Heart right ventricle (tissue), 16 donors: Measurements from ENCODE around the gene UNC13C. TPM values are rescaled to one million over a fixed set of nuclear protein-coding genes. Genes with fewer than 3 reads are reported as not detected.

ENCODE experiments used
- ATAC-seq, 8 donors: fragments of 200-7000 bp; cut with Tn5 transposase; one replicate each; pipeline ENCODE4 v1.9.1; 2020; ENCODE audit warnings: mild to moderate bottlenecking in 8 of 8, moderate library complexity in 8 of 8, moderate number of reproducible peaks in 1 of 8
- DNase-seq, 2 donors: peaks; one replicate each; pipeline ENCODE4 v3.0.0-alpha.2; 2020
- H3K27ac ChIP-seq, 10 donors: fragments of 200-600 bp; sonication (generic) in 2 of 10; one replicate each; pipeline versions ENCODE4 v1.5.0 to v1.8.0; 2020 to 2022; ENCODE audit warnings: mild to moderate bottlenecking in 3 of 10
- H3K27me3 ChIP-seq, 7 donors: fragments of 200-600 bp; one replicate each; pipeline ENCODE4 v1.8.0; 2021 to 2022; ENCODE audit warnings: mild to moderate bottlenecking in 2 of 7
- H3K36me3 ChIP-seq, 9 donors: fragments of 200-600 bp; sonication (generic) in 1 of 9; one replicate each; pipeline versions ENCODE4 v1.5.0 to v1.8.0; 2020 to 2022; ENCODE audit warnings: mild to moderate bottlenecking in 2 of 9
- H3K4me1 ChIP-seq, 9 donors: fragments of 200-600 bp; sonication (generic) in 1 of 9; one replicate each; pipeline versions ENCODE4 v1.5.0 to v1.8.0; 2020 to 2022; ENCODE audit warnings: mild to moderate bottlenecking in 4 of 9
- H3K4me3 ChIP-seq, 10 donors: fragments of 200-600 bp; sonication (generic) in 2 of 10; one replicate each; pipeline versions ENCODE4 v1.5.0 to v1.8.0; 2020 to 2022; ENCODE audit warnings: mild to moderate bottlenecking in 7 of 10, moderate library complexity in 2 of 10
- H3K9me3 ChIP-seq, 11 donors: fragments of 200-600 bp in 10 of 11; sonication (generic) in 2 of 11; one replicate each; pipeline versions ENCODE4 v1.5.0 to v1.8.0; 2013 to 2022; ENCODE audit warnings: mild to moderate bottlenecking in 2 of 11, control low read depth in 1 of 11, moderate library complexity in 1 of 11
- WGBS, 2 donors: extraction: QIAGEN DNeasy Blood & Tissue Kit; methylation state at CpG; one replicate each; pipeline ENCODE4 v1.1.7; 2013; ENCODE audit warnings: inconsistent platforms in 1 of 2; 5-methylcytosine and 5-hydroxymethylcytosine counted together
- intact Hi-C, 10 donors: fragments of 100-400 bp; cut with DNase I; formaldehyde crosslinking; loops; one replicate each; pipeline versions ENCODE4 v1.11.1 to v1.14.2; 2022
- polyA plus RNA-seq, 2 donors: library from polyadenylated mRNA; stranded (reverse); fragments of 200-250 nt; gene quantifications; one replicate each; pipeline ENCODE4 v1.2.3, GENCODE V29; 2013
- total RNA-seq, 10 donors: library from RNA; stranded (reverse); fragmentation: NEBNext Ultra II Directional in 3 of 10; extraction: Animal tissue kit (Norgen Biotek cat#: 25700) in 3 of 10; gene quantifications; one replicate each; pipeline versions ENCODE4 v1.2.1 to v1.2.4, GENCODE V29; 2021 to 2023
- TF ChIP-seq, protein P1 (sequence below), 9 donors: fragments of 200-600 bp; sonication (generic) in 2 of 9; IDR thresholded peaks; one replicate each; pipeline versions ENCODE4 v1.5.0 to v1.8.0; 2021 to 2022; ENCODE audit warnings: antibody characterized with exemption in 9 of 9, mild to moderate bottlenecking in 5 of 9, moderate library complexity in 1 of 9
- donor health status: Arrhythmogenic right ventricular cardiomyopathy.
- donor health status: ischemic (EF 13 %, LVEDD 7.1; RV severe dilation, severe dysfunction).
- donor health status: healthy with polysubstance abuse.
- donor health status: DM: no; HTN: yes; CAD: no.
- donor health status: DM: no; HTN: no; CAD: no.
- donor health status: ischemic (EF 25% LVEDD 6.9; RV normal size, moderate dysfunction).
- donor health status: ischemic (EF 25% LVEDD 5.7; RV mildly dilated, moderate dysfunction).
- donor health status: healthy.
- donor health status: DM: yes; HTN: yes; CAD: no.
- donor health status: Ischemic cardiomyopathy.
- donor health status: ischemic (EF 35%, LVEDD 5.7; RV mildly dilated, moderate dysfunction).
- donor health status: nonischemic (EF 11% LVEDD 7.7; RV severe dilation, severe dysfunction).
- donor health status: DM: yes; HTN: yes; CAD: no.
- donor health status: PGD.
- donor health status: ischemic (EF 29% LVEDD 5.4; RV normal size, mild dysfunction).
- donor health status: nonischemic (EF 23%, LVEDD 6.1; RV moderate dilation, normal function).

The UNC13C gene
- total and polyA plus RNA-seq, 12 donors, result 0.04 to 0.85 (median 0.19) TPM; not detected in 5

DNA sequence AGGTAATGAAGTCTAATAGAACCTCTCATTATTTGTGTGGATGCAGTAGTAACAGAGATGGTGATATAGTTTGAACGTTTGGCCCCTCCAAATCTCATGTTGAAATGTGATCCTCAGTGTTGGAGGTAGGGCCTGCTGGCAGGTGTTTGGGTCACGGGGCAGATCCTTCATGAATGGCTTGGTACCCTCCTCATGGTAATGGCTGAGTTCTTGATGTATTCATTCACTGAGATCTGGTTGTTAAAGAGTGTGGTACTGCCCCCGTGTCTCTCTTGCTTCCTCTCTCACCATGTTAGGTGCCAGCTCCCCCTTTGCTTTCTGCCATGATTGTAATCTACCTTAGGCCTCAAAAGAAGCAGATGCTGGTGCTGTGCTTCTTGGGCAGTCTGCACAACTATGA, 606.8 kb downstream of the UNC13C start:
- H3K27ac ChIP-seq, result no peak overlapping the region
- intact Hi-C loops, result no loop called here
- H3K9me3 ChIP-seq, result peaks cover 0 to 18% (median 0%) of the 10 kb centered on the region in 11 donors
- H3K4me3 ChIP-seq, result no peak overlapping the region
- DNase-seq (no peak), ATAC-seq (no peak)
- H3K4me1 ChIP-seq, result no peaks in the 10 kb centered on the region
- H3K36me3 ChIP-seq, result no peaks in the 10 kb centered on the region
- TF ChIP-seq, protein P1, sequence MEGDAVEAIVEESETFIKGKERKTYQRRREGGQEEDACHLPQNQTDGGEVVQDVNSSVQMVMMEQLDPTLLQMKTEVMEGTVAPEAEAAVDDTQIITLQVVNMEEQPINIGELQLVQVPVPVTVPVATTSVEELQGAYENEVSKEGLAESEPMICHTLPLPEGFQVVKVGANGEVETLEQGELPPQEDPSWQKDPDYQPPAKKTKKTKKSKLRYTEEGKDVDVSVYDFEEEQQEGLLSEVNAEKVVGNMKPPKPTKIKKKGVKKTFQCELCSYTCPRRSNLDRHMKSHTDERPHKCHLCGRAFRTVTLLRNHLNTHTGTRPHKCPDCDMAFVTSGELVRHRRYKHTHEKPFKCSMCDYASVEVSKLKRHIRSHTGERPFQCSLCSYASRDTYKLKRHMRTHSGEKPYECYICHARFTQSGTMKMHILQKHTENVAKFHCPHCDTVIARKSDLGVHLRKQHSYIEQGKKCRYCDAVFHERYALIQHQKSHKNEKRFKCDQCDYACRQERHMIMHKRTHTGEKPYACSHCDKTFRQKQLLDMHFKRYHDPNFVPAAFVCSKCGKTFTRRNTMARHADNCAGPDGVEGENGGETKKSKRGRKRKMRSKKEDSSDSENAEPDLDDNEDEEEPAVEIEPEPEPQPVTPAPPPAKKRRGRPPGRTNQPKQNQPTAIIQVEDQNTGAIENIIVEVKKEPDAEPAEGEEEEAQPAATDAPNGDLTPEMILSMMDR (IDR thresholded peaks at IDR 0.05), result no peak
- no peaks in the 10 kb centered on the region for H3K27me3 ChIP-seq
- 70 to 71% methylated on average over 3 of the region's 3 CpGs for WGBS, 2 donors

DNA sequence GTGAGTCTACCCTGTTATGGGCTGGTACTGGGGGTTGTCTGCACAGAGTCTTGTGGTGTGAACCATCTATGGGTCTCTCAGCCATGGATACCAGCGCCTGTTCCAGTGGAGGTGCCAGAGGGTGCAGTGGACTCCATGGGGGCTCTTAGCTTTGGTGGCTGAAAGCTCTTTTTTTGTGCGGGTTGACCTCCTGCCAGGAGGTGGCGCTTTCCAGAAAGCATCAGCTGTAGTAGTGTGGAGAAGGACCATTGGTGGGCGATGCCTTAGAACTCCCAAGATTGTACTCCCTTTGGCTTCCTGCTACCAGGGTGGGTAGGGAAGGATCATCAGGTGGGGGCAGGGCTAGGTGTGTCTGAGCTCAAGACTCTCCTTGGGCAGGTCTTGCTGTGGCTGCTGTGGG, 615.9 kb downstream of the UNC13C start:
- no peak for DNase-seq
- WGBS, 2 donors, result 93 to 97% methylated on average over 4 of the region's 4 CpGs
- H3K36me3 ChIP-seq, result no peaks in the 10 kb centered on the region
- ATAC-seq, result no peak
- H3K4me3 ChIP-seq, result no peak overlapping the region
- TF ChIP-seq, protein P1 (IDR thresholded peaks at IDR 0.05), result no peak
- no peak overlapping the region for H3K27ac ChIP-seq
- peaks cover 0 to 15% (median 0%) of the 10 kb centered on the region in 11 donors for H3K9me3 ChIP-seq
- intact Hi-C loops, result no loop called here
- H3K4me1 ChIP-seq, result no peaks in the 10 kb centered on the region
- H3K27me3 ChIP-seq, result no peaks in the 10 kb centered on the region

DNA sequence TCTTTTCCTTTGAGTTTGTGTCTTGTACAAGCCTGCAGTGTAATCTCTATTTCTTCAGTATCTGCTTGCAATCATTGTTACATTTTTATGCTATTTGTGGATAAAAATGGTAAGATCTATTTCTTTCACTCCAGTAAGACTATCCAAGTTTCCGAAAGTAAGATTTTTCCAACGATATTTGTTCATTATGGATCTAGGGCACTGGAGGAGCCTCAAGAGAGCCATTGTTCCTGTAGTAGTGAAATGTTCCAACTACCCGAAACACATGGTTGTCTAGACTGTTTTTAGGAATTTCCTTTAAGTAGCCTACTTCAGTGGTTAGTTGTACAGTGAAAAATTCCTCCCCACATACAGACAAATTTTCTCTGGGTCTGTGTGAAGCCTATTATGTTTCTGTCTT, 621.1 kb downstream of the UNC13C start:
- H3K4me3 ChIP-seq, result no peak overlapping the region
- intact Hi-C loops, result no loop called here
- H3K36me3 ChIP-seq, result no peaks in the 10 kb centered on the region
- WGBS, 2 donors, result 75 to 84% methylated on average over 3 of the region's 3 CpGs
- H3K27me3 ChIP-seq, result peaks cover 0 to 3% (median 0%) of the 10 kb centered on the region in 7 donors
- TF ChIP-seq, protein P1 (IDR thresholded peaks at IDR 0.05), result no peak
- H3K4me1 ChIP-seq, result no peaks in the 10 kb centered on the region
- H3K27ac ChIP-seq, result no peak overlapping the region
- ATAC-seq (no peak), DNase-seq (no peak)
- H3K9me3 ChIP-seq, result no peaks in the 10 kb centered on the region

DNA sequence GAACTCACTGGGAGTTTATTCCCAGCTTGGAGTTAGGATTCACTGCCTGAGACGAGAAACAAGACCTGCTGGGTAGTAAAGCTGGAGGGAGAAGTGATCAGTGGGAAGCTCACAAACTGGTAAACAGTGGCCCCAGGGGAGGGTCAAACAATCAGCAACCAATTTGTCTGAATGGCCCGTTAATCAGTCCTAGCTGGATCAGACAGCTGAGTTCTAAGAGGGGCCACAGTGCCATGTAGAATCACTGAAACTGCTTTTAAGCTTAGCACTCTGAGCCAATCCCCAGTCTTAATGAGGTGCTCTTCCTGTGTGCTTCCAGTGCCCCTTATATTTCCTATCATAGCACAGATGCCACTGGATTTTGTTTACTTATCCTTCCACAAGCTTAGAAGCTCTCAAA, 626.8 kb downstream of the UNC13C start:
- H3K27ac ChIP-seq, result no peak overlapping the region
- H3K9me3 ChIP-seq, result no peaks in the 10 kb centered on the region
- no peaks in the 10 kb centered on the region for H3K4me1 ChIP-seq
- H3K27me3 ChIP-seq, result peaks cover 0 to 3% (median 0%) of the 10 kb centered on the region in 7 donors
- ATAC-seq (no peak), DNase-seq (no peak)
- TF ChIP-seq, protein P1 (IDR thresholded peaks at IDR 0.05), result no peak
- no peak overlapping the region for H3K4me3 ChIP-seq
- intact Hi-C loops, result no loop called here
- 23 to 27% methylated on average over 2 of the region's 2 CpGs for WGBS, 2 donors
- H3K36me3 ChIP-seq, result no peaks in the 10 kb centered on the region
